Measurements from ENCODE around the gene NFKB2. TPM values are rescaled to one million over a fixed set of nuclear protein-coding genes. Genes with fewer than 3 reads are reported as not detected.
A peak's percentile ranks its signal among the peaks of the same experiment; 100 is the strongest.

NFKB2 gene
- total and polyA plus RNA-seq, 2 of the 8 experiments (the other 6 are each of a cell fraction or from before 2014, with no cell fraction given) = 20.4 to 31.4 TPM

DNA sequence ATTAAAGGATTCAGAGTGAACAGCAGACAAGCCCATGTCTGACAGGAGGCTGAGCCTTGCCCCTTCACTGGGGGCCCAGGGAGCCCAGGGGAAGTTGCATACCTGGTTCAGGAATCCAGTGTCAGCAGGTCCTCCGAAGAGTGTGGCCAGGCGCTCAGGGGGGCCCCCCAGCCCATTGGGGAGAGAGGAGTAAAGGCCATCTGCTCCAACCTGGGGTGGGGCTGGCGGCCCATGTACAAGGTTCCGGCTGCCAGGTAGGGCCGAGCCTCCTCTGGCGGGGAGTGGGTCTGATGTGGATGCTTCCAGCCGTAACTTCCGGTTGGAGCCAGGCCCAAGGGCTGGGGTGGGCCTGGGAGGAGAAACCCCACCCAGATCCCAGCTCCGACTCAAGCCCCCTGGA is 20.8 kb downstream of the NFKB2 start:
- Histone ChIP-seq H3K79me2 (ENCODE audit: control insufficient read depth in 1 of 2, insufficient read depth in 2 of 2, low read length in 2 of 2) (no peaks in the 10 kb centered on the region), H3K56ac (replicated peaks; ENCODE audit: insufficient read length, low read depth, low read length) (no peak overlapping the region), H2BK12ac (ENCODE audit: low read depth, low read length) (no peak overlapping the region), H3K23me2 (ENCODE audit: low read depth, low read length) (peaks cover 24% of the 10 kb centered on the region), H3K18ac (ENCODE audit: extremely low read depth, low read length) (no peak overlapping the region), H2AFZ (ENCODE audit: low read length) (no peak overlapping the region), H3K36me3 (ENCODE audit: control insufficient read depth in 2 of 4, insufficient read depth in 4 of 4, low read length in 3 of 4) (no peaks in the 10 kb centered on the region), H3K4ac (replicated peaks; ENCODE audit: insufficient read length, low read depth, low read length) (no peak overlapping the region), H4K91ac (replicated peaks; ENCODE audit: insufficient read length, low read length) (no peak overlapping the region), H2BK20ac (ENCODE audit: low read length) (no peak overlapping the region), H3K14ac (ENCODE audit: insufficient read length) (no peak overlapping the region), H4K8ac (ENCODE audit: extremely low read depth, insufficient read depth, low read length) (no peak overlapping the region), H4K20me1 (replicated peaks in 1 of 2; ENCODE audit: control insufficient read depth in 1 of 2, insufficient read depth in 2 of 2, low read length in 2 of 2) (no peaks in the 10 kb centered on the region), H2BK120ac (replicated peaks; ENCODE audit: low read depth, low read length) (no peak overlapping the region), H3K27me3 (replicated peaks in 1 of 4; ENCODE audit: control insufficient read depth in 3 of 4, extremely low read depth in 1 of 4, insufficient read depth in 3 of 4, low read length in 3 of 4) (peaks cover 0 to 12% (median 12%) of the 10 kb centered on the region in 4 experiments; a peak in 6 of 7 replicates), H2BK5ac (ENCODE audit: low read depth, low read length) (no peak overlapping the region), H2BK15ac (ENCODE audit: low read length) (no peak overlapping the region), H3K4me1 (replicated peaks in 1 of 4; ENCODE audit: control insufficient read depth in 3 of 4, insufficient read depth in 4 of 4, low read length in 3 of 4) (peaks cover 7 to 19% (median 8%) of the 10 kb centered on the region in 4 experiments), H3K9me3 (ENCODE audit: insufficient read depth in 2 of 2, low read depth in 1 of 2, low read length in 1 of 2) (no peaks in the 10 kb centered on the region), H4K5ac (ENCODE audit: insufficient read length, low read depth, low read length) (no peak overlapping the region), H3K23ac (ENCODE audit: insufficient read length) (no peak overlapping the region), H3K79me1 (ENCODE audit: low read depth, low read length) (no peaks in the 10 kb centered on the region), H3K4me3 (ENCODE audit: extremely low read depth in 1 of 4, insufficient read depth in 2 of 4, low read depth in 3 of 4, low read length in 4 of 4) (no peak overlapping the region), H3K27ac (ENCODE audit: low read depth, low read length) (no peak overlapping the region), H3K4me2 (ENCODE audit: insufficient read depth in 1 of 2, low read depth in 2 of 2, low read length in 2 of 2) (no peak overlapping the region), H3K9ac (replicated peaks in 1 of 4; ENCODE audit: extremely low read depth in 1 of 4, low read depth in 3 of 4, low read length in 3 of 4) (0 out of 7 replicates have a peak overlapping the region, but pooled peaks of 1 of the 4 experiments have one; percentile 11), H2AK5ac (ENCODE audit: low read depth, low read length) (no peak overlapping the region)
- 74% methylated on average over 9 of the region's 9 CpGs; no CpG with 5 or more reads in 1 of the 2 experiments for WGBS, 2 experiments (ENCODE audit: extremely low coverage in 1 of 2, insufficient coverage in 1 of 2, insufficient read length in 1 of 2, insufficient replicate concordance in 2 of 2, low coverage in 1 of 2, low lambda C conversion rate in 2 of 2, missing lambda C conversion rate in 1 of 2)
- CTCF ChIA-PET (ENCODE audit: partially characterized antibody) = interaction anchor here (10.1 kb wide), 1 partner anchor 17 kb away, joined by 205 read pairs; the partner anchor contains the start of gene NFKB2
- no peak for DNase-seq (ENCODE audit: low read depth in 1 of 2, low spot score in 2 of 2)
- no peak for FAIRE-seq
- POLR2A ChIA-PET (ENCODE audit: partially characterized antibody) = no interaction called here
- TF ChIP-seq TCF12 (IDR thresholded peaks at IDR 0.05; ENCODE audit: low read depth, low read length) (no peak), POLR2AphosphoS5 (IDR thresholded peaks at IDR 0.05; ENCODE audit: low read depth, low read length) (no peak), SP1 (IDR thresholded peaks at IDR 0.05; ENCODE audit: low read depth, low read length) (no peak), ZNF274 (IDR thresholded peaks at IDR 0.05; ENCODE audit: borderline replicate concordance, extremely low read depth, low read length) (no peak), KDM5A (IDR thresholded peaks at IDR 0.05; ENCODE audit: low read length) (no peak)
- TF ChIP-seq, protein P1, sequence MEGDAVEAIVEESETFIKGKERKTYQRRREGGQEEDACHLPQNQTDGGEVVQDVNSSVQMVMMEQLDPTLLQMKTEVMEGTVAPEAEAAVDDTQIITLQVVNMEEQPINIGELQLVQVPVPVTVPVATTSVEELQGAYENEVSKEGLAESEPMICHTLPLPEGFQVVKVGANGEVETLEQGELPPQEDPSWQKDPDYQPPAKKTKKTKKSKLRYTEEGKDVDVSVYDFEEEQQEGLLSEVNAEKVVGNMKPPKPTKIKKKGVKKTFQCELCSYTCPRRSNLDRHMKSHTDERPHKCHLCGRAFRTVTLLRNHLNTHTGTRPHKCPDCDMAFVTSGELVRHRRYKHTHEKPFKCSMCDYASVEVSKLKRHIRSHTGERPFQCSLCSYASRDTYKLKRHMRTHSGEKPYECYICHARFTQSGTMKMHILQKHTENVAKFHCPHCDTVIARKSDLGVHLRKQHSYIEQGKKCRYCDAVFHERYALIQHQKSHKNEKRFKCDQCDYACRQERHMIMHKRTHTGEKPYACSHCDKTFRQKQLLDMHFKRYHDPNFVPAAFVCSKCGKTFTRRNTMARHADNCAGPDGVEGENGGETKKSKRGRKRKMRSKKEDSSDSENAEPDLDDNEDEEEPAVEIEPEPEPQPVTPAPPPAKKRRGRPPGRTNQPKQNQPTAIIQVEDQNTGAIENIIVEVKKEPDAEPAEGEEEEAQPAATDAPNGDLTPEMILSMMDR (IDR thresholded peaks at IDR 0.05; ENCODE audit: control extremely low read depth in 1 of 3, insufficient read depth in 1 of 3, low read depth in 1 of 3, low read length in 3 of 3) = no peak
